ENCODE data around the gene HDHD5.
A peak's percentile ranks its signal among the peaks of the same experiment; 100 is the strongest.

The HDHD5 gene

DNA sequence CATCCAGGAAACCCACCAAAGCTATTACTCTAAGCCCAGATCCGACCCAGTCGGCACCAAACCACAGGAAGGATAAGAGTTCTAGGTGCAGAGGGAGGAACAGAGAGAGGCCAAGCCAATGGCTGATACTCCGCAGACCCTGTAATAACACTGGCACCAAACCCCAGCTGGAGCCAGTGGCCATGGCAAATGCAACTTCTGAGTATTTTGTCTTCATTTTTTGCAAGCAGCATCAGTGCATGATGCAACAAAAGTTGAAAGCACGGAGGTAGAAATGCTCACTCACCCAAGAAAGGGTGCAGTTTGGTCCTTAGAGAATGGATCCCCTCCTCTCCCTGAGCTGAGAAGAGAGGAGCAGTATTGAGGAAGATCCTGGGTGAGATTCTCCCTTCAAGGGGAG is 40.7 kb downstream of the HDHD5 start:
- no peak for DNase-seq

- no peak for DNase-seq
Observed at GRCh38 chr22:17117890-17118289, 41.2 kb downstream of the HDHD5 start.

- DNase-seq = no peak
Observed at GRCh38 chr22:17117400-17117799, 41.7 kb downstream of the HDHD5 start.

- peak; percentile 51 for DNase-seq
Observed at GRCh38 chr22:17116572-17117330, 42.3 kb downstream of the HDHD5 start.

DNA sequence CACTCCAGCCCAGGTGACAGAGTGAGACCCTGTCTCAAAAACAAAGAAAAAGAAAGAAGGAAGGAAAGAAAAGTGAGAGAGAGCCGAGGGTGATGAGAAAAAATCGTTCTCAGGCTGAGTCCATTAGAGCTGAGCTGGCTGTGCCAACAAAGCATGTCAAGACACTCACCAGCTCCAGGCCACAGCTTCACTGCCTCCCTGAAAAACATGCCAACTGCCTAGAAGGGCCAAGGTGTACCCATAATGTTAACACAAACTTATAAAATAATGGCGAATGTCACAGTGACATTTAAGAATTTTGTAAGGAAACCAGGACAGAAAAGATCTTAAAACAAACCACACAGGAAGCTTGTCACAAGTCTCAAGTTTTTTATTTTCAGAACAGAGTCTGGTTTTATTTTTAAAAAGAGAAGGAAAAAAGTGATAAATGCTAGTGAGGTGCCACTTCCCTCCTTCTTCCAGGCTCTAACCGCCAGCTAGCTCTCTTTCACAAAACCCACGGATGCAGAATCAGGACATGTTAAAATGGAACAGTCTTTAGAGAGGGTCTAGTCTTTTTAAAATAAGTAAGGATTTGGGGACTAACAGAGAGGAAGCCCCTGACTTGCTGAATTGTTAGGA is 43.0 kb downstream of the HDHD5 start:
- DNase-seq = no peak

DNA sequence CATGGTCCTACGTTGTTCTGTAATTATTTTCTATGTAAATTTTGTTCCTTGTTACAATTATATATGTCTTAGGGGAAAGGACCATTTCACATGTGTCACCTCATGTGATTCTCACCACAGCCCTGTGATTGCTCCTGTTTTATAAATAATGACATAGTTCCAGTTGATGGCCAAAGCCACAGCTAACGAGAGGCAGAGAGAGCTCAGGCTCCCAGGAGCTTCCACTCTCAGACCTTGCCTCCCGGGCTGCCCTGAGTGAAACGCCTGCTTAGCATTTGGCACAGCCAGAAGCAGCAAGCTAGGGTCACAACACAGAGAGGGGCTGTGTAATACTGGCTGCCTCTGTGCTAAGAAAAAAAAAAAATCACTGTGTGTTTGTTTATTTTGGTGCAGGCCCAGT is 43.8 kb downstream of the HDHD5 start:
- no peak for DNase-seq

- DNase-seq = no peak
Observed at GRCh38 chr22:17114898-17115235, 44.2 kb downstream of the HDHD5 start.

DNA sequence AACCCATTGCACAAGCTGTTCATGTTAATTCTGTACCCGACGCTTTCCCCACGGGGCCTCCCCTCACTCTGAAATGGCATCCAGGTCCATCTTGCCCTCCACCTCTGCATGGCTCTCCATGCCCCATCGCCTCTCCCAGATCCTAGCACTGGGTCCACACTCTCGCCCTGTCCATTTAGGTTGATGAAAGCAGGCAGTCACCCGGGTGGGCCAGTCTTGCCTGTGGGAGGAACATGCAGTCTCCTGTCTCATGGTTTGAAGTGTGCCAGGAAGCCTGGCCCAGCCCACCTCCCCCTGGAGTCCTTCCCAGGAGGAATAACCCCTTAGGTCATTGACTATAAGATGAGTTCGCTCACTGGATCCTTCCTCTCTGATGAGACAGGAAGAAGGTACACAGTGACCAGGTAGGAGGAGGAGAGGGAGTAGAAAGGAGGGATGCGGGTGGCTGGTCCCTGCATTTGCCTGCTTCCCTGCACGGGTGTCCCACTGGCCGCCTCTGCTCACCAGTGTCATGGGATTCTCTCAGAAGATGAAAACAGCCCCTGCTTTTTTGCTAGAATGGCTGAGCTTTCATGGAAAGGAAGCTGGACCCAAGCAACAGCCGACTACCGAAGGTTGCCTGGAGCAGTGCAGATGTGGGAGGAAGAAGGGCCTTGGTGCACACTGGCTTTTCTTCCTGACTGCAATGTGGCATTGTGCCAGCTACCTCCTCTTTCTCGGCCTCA is 44.7 kb downstream of the HDHD5 start:
- DNase-seq = no peak

GRCh38 chr22:17113600-17113999 is 45.5 kb downstream of the HDHD5 start:
- no peak for DNase-seq

GRCh38 chr22:17112491-17113042 is 46.5 kb downstream of the HDHD5 start:
- no peak for DNase-seq

DNA sequence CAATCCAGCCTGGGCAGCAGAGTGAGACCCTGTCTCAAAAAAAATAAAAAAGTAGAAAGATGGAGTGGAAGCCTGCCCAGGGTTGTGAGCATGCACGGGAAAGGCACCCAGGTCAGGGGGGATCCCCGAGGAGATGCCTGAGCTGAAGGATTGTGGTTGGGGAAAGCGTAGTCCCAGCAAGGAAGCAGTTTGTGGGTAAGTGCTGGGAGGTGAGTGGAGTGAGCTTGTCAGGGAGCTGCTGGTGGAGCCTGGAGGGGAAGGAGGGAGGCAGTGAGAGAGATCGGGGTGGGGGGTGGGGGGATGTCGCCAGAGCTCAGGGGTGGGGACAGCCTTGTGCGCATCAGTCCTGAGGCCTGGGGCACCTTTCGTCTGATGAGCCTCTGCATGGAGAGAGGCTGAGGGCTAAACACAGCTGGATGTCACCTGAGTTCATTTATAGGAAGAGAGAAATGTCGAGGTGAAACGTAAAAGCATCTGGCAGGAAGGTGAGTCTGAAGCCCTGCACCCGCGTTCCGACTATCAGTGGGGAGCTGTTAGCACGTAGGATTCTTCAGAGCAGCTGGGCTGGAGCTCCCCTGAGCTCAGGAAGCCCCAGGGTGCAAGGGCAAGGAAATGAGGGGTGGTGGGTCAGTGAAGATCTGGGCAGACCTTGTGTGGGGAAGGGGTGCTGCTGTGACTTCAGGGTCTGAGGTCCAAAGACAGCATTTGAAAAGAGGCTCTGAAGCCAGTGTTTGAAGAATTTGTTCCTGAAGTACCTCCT is 48.1 kb downstream of the HDHD5 start:
- DNase-seq = no peak

GRCh38 chr22:17109976-17110375 is 49.1 kb downstream of the HDHD5 start:
- DNase-seq = no peak

DNA sequence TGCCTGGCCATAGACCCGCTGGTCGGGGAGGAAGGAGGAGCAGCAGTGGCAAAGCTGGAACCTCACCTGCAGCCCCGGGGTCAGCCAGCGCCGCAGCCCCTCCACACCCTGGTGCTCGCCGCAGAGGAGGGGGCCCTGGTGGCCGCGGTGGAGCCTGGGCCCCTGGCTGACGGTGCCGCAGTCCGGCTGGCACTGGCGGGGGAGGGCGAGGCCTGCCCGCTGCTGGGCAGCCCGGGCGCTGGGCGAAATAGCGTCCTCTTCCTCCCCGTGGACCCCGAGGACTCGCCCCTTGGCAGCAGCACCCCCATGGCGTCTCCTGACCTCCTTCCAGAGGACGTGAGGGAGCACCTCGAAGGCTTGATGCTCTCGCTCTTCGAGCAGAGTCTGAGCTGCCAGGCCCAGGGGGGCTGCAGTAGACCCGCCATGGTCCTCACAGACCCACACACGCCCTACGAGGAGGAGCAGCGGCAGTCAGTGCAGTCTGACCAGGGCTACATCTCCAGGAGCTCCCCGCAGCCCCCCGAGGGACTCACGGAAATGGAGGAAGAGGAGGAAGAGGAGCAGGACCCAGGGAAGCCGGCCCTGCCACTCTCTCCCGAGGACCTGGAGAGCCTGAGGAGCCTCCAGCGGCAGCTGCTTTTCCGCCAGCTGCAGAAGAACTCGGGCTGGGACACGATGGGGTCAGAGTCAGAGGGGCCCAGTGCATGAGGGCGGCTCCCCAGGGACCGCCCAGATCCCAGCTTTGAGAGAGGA is 49.8 kb downstream of the HDHD5 start:
- no peak for DNase-seq

- DNase-seq = no peak
Observed at GRCh38 chr22:17108256-17109112, 50.6 kb downstream of the HDHD5 start.

DNA sequence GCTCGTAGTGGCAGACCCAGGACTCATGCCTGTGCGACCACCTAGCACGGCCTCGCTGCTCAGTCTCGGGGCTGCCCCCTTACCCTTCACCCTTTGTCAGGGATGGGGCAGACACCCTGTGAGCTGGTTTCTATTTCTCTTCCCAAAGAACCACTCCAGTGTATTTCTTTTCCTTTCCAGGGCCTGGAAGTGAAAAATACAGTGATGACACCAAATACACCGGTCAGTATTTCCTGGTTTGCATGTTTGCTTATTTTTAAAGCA is 51.6 kb downstream of the HDHD5 start:
- DNase-seq = no peak

GRCh38 chr22:17106785-17107546 is 52.1 kb downstream of the HDHD5 start:
- no peak for DNase-seq

GRCh38 chr22:17106161-17106784 is 52.8 kb downstream of the HDHD5 start:
- no peak for DNase-seq

GRCh38 chr22:17105143-17106129 is 53.6 kb downstream of the HDHD5 start:
- DNase-seq = no peak

DNA sequence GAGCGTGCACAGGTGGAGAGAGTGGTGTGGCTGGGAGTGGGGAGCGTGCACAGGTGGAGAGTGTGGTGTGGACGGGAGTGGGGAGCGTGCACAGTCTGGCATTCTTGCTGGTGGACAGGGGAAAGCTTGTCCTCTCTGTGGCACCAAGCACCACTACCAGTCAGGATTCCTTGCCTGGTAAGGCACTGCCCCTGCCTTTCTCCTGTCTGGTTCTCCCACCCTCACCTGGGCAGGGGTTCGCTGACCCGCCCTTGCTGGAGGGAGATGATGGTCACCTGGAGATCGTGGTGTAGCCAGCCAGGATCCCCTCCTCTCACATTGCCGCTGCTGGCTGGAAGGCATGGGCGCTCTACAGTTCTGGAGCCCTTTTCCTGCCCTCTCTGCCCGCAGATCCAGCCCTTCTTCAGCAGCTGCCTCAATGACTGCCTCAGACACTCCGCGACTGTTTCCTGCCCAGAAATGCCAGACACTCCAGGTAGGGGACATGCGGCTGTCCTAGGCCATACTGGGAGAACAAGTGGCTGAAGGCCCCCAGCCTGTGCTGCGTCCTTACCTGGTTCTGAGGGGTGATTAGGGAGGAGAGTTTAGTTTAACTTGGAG is 54.6 kb downstream of the HDHD5 start:
- DNase-seq = no peak
